Spleen (tissue), 11 donors: ENCODE data around the gene ACSS1. TPM values are rescaled to one million over a fixed set of nuclear protein-coding genes. Genes with fewer than 3 reads are reported as not detected.

ENCODE experiments used
- DNase-seq: peaks from one replicate; pipeline ENCODE4 v3.0.0-alpha.2; 2020
- H3K27ac ChIP-seq, 8 donors: fragments of 200-600 bp; sonication (generic) in 7 of 8; 1 replicate in 4 of 8; 2 replicates in 4 of 8; pipeline versions ENCODE4 v1.5.0 to v1.8.0; 2016 to 2021; ENCODE audit warnings: inconsistent platforms in 4 of 8, mild to moderate bottlenecking in 4 of 8, moderate library complexity in 1 of 8
- H3K27me3 ChIP-seq, 7 donors: fragments of 200-600 bp; sonication (generic) in 6 of 7; replicated peaks in 1 of 7; 1 replicate in 4 of 7; 2 replicates in 3 of 7; pipeline versions ENCODE4 v1.5.0 to v1.8.0; 2016 to 2021; ENCODE audit warnings: inconsistent platforms in 3 of 7, mild to moderate bottlenecking in 1 of 7
- H3K36me3 ChIP-seq, 6 donors: fragments of 200-600 bp; sonication (generic) in 5 of 6; 1 replicate in 4 of 6; 2 replicates in 2 of 6; pipeline versions ENCODE4 v1.5.0 to v1.8.0; 2016 to 2021; ENCODE audit warnings: inconsistent platforms in 2 of 6
- H3K4me1 ChIP-seq, 6 donors: fragments of 200-600 bp; sonication (generic) in 5 of 6; 1 replicate in 3 of 6; 2 replicates in 3 of 6; pipeline versions ENCODE4 v1.5.0 to v1.8.0; 2016 to 2021; ENCODE audit warnings: inconsistent platforms in 3 of 6
- H3K4me3 ChIP-seq, 8 donors: fragments of 200-600 bp; sonication (generic) in 7 of 8; 1 replicate in 4 of 8; 2 replicates in 4 of 8; pipeline versions ENCODE4 v1.5.0 to v1.8.0; 2016 to 2021; ENCODE audit warnings: inconsistent platforms in 4 of 8, mild to moderate bottlenecking in 4 of 8, moderate library complexity in 2 of 8
- H3K9me3 ChIP-seq, 8 donors: fragments of 200-600 bp; sonication (generic) in 7 of 8; 1 replicate in 4 of 8; 2 replicates in 4 of 8; pipeline versions ENCODE4 v1.5.0 to v1.8.0; 2016 to 2021; ENCODE audit warnings: inconsistent platforms in 4 of 8
- CTCF ChIP-seq, 11 experiments: fragments of 200-600 bp in 7 of 11; fragments of 450-650 bp in 4 of 11; sonication (generic) in 4 of 11; IDR thresholded peaks in 8 of 11; conservative IDR thresholded peaks in 3 of 11; 1 replicate in 7 of 11; 2 replicates in 4 of 11; pipeline versions ENCODE4 v1.4.0 to v1.8.0; 2016 to 2021; ENCODE audit warnings: antibody characterized with exemption in 11 of 11, inconsistent platforms in 4 of 11, mild to moderate bottlenecking in 1 of 11
- POLR2A ChIP-seq, 3 donors: fragments of 450-650 bp; IDR thresholded peaks; one replicate each; pipeline ENCODE4 v1.5.1; 2017; ENCODE audit warnings: antibody characterized with exemption in 3 of 3, mild to moderate bottlenecking in 1 of 3
- POLR2AphosphoS5 ChIP-seq, 3 donors: sonication (generic); formaldehyde crosslinking; IDR thresholded peaks; one replicate each; pipeline ENCODE4 v1.5.1; 2017; ENCODE audit warnings: antibody characterized with exemption in 3 of 3
- WGBS, 5 donors: extraction: QIAGEN DNeasy Blood & Tissue Kit in 3 of 5; methylation state at CpG; one replicate each; pipeline versions ENCODE4 v1.1.5 to v1.1.7; 2013 to 2018; 5-methylcytosine and 5-hydroxymethylcytosine counted together
- intact Hi-C: fragments of 100-400 bp; cut with DNase I; formaldehyde crosslinking; loops from one replicate; pipeline ENCODE4 v1.15.0; 2023; ENCODE audit warnings: low total_unique reads
- polyA plus RNA-seq, 3 donors: library from polyadenylated mRNA; stranded (reverse); fragments of 200-250 nt; gene quantifications; one replicate each; pipeline ENCODE4 v1.2.1, GENCODE V29; 2013
- total RNA-seq, 7 donors: library from RNA; depleted of rRNA in 3 of 7; stranded (reverse); fragments of >200 nt in 3 of 7; fragmentation: NEBNext Ultra II Directional in 4 of 7; extraction: Animal tissue kit (Norgen Biotek cat#: 25700) in 4 of 7; gene quantifications; one replicate each; pipeline versions ENCODE4 v1.1.0 to v1.2.1, GENCODE V29; 2016 to 2021
- donor health status: healthy with polysubstance abuse.
- donor health status: DM: no; HTN: no; CAD: no; lungs with moderate emphysema.
- donor health status: DM: no; HTN: no; CAD: no.
- donor health status: Bipolar disorder and iron deficiency.
- donor health status: healthy.
- donor health status: DM: no; HTN: no; CAD: no.
- donor health status: DM: yes; HTN: yes; CAD: no.

ACSS1 gene
- total and polyA plus RNA-seq, 10 donors, result 20.3 to 50.8 (median 36.4) TPM

GRCh38 chr20:25082498-25082873 lies 24.5 kb upstream of the ACSS1 start:
- 15 to 30% (median 28%) methylated on average over 9 of the region's 9 CpGs for WGBS, 5 donors
- intact Hi-C loops, result loop anchor here (10.0 kb wide), 1 partner anchor 312 kb away; the partner anchor contains the start of gene ABHD12
- H3K27ac ChIP-seq, result no peak overlapping the region
- peaks cover 18 to 98% (median 86%) of the 10 kb centered on the region in 7 donors for H3K27me3 ChIP-seq
- H3K4me3 ChIP-seq, result no peak overlapping the region
- no peak for DNase-seq
- TF ChIP-seq POLR2AphosphoS5 (IDR thresholded peaks at IDR 0.05) (no peak), CTCF (IDR thresholded peaks at IDR 0.05 in 8 of 11, conservative IDR thresholded peaks at IDR 0.05 in 3 of 11) (no peak), POLR2A (IDR thresholded peaks at IDR 0.05) (no peak)
- no peaks in the 10 kb centered on the region for H3K36me3 ChIP-seq
- H3K4me1 ChIP-seq, result peaks cover 7 to 46% (median 29%) of the 10 kb centered on the region in 6 donors
- H3K9me3 ChIP-seq, result no peaks in the 10 kb centered on the region

- Histone ChIP-seq H3K27ac (no peak within 1 kb of the TSS), H3K4me3 (peak within 1 kb of the TSS in 1 of 8 donors; percentile 16), H3K27me3 (peaks cover 18 to 100% (median 89%) of the 10 kb centered on the region in 7 donors), H3K9me3 (no peaks in the 10 kb centered on the region), H3K36me3 (no peaks in the 10 kb centered on the region), H3K4me1 (peaks cover 7 to 52% (median 33%) of the 10 kb centered on the region in 6 donors)
- DNase-seq, result peak; percentile 72
- 8 to 16% (median 10%) methylated on average over 32 to 67 of the region's 67 CpGs for WGBS, 5 donors
- no peak for TF ChIP-seq POLR2AphosphoS5 (IDR thresholded peaks at IDR 0.05)
- no peak for TF ChIP-seq POLR2A (IDR thresholded peaks at IDR 0.05)
- intact Hi-C loops, result loop anchor here (10.0 kb wide), 1 partner anchor 313 kb away; the partner anchor contains the start of gene ABHD12
Measured at GRCh38 chr20:25081730-25082497, 24.0 kb upstream of the ACSS1 start, which contains the start of gene VSX1. Gene VSX1, minus strand, starts transcription at chr20:25082141. Its CDS starts 45 bp downstream, at chr20:25082096.

GRCh38 chr20:25081065-25081729 lies 23.3 kb upstream of the ACSS1 start:
- 6 to 12% (median 9%) methylated on average over 37 to 54 of the region's 54 CpGs for WGBS, 5 donors

GRCh38 chr20:25079171-25079570 lies 21.2 kb upstream of the ACSS1 start:
- TF ChIP-seq POLR2A (IDR thresholded peaks at IDR 0.05), result no peak
- no peak for TF ChIP-seq CTCF (IDR thresholded peaks at IDR 0.05 in 8 of 11, conservative IDR thresholded peaks at IDR 0.05 in 3 of 11)
- no peak for TF ChIP-seq POLR2AphosphoS5 (IDR thresholded peaks at IDR 0.05)
- H3K4me1 ChIP-seq, result peaks cover 5 to 47% (median 26%) of the 10 kb centered on the region in 6 donors
- H3K27me3 ChIP-seq, result peaks cover 10 to 97% (median 72%) of the 10 kb centered on the region in 7 donors
- no peak overlapping the region for H3K4me3 ChIP-seq
- no peaks in the 10 kb centered on the region for H3K36me3 ChIP-seq
- WGBS, 5 donors, result 67 to 75% (median 71%) methylated on average over 4 of the region's 4 CpGs
- no peak overlapping the region for H3K27ac ChIP-seq
- no peaks in the 10 kb centered on the region for H3K9me3 ChIP-seq
- DNase-seq, result no peak
- intact Hi-C loops, result loop anchor here (10.0 kb wide), 1 partner anchor 86 kb away; no protein-coding TSS in a partner anchor

More at GRCh38 chr20:25081065-25081729, 23.3 kb upstream of the ACSS1 start:
- peak overlapping the region in 1 of 8 donors; percentile 16 for H3K4me3 ChIP-seq
- peaks cover 18 to 100% (median 87%) of the 10 kb centered on the region in 7 donors for H3K27me3 ChIP-seq
- peak; percentile 64 for DNase-seq
- TF ChIP-seq CTCF (IDR thresholded peaks at IDR 0.05 in 8 of 11, conservative IDR thresholded peaks at IDR 0.05 in 3 of 11) (no peak), POLR2A (IDR thresholded peaks at IDR 0.05) (no peak)
- H3K36me3 ChIP-seq, result no peaks in the 10 kb centered on the region
- peaks cover 7 to 56% (median 33%) of the 10 kb centered on the region in 6 donors for H3K4me1 ChIP-seq
- no peak overlapping the region for H3K27ac ChIP-seq
- intact Hi-C loops, result loop anchor here (10.0 kb wide), 1 partner anchor 314 kb away; the partner anchor contains the start of gene ABHD12
- H3K9me3 ChIP-seq, result no peaks in the 10 kb centered on the region
